Activated CD8-positive, alpha-beta memory T cell treated with anti-CD3 and anti-CD28 coated beads for 48 hours (primary cell): ENCODE data around the gene SLC7A14.

Experiments
- DNase-seq, 3 experiments: peaks; one replicate each; pipeline ENCODE4 v3.0.0-alpha.2; 2020; ENCODE audit warnings: low read depth in 2 of 3, low spot score in 2 of 3

SLC7A14 gene

GRCh38 chr3:170585937-170586310 is at the start of gene SLC7A14:
TSS of gene SLC7A14 (minus strand) at chr3:170586075. CDS start at chr3:170526936, 59,139 bp downstream.
- DNase-seq = no peak

GRCh38 chr3:170635385-170635735 is 49.5 kb upstream of the SLC7A14 start:
- no peak for DNase-seq

GRCh38 chr3:170634663-170635384 is 48.9 kb upstream of the SLC7A14 start:
- no peak for DNase-seq

GRCh38 chr3:170633573-170633972 is 47.7 kb upstream of the SLC7A14 start:
- DNase-seq = no peak

GRCh38 chr3:170632780-170633179 is 46.9 kb upstream of the SLC7A14 start:
- DNase-seq = no peak

GRCh38 chr3:170631755-170632488 is 46.0 kb upstream of the SLC7A14 start:
- DNase-seq = no peak

- DNase-seq = no peak
Observed at GRCh38 chr3:170623524-170623923, 37.6 kb upstream of the SLC7A14 start.

GRCh38 chr3:170622369-170623159 is 36.7 kb upstream of the SLC7A14 start:
- DNase-seq = no peak

GRCh38 chr3:170621256-170621655 is 35.4 kb upstream of the SLC7A14 start:
- DNase-seq = no peak

- DNase-seq = no peak
Observed at GRCh38 chr3:170614214-170614966, 28.5 kb upstream of the SLC7A14 start.

- no peak for DNase-seq
Observed at GRCh38 chr3:170611751-170612150, 25.9 kb upstream of the SLC7A14 start.

- DNase-seq = no peak
Observed at GRCh38 chr3:170610321-170610884, 24.5 kb upstream of the SLC7A14 start.

GRCh38 chr3:170608475-170608874 is 22.6 kb upstream of the SLC7A14 start:
- DNase-seq = no peak

GRCh38 chr3:170606675-170607074 is 20.8 kb upstream of the SLC7A14 start:
- no peak for DNase-seq

- no peak for DNase-seq
Observed at GRCh38 chr3:170605490-170605889, 19.6 kb upstream of the SLC7A14 start.

- no peak for DNase-seq
Observed at GRCh38 chr3:170603770-170604510, 18.1 kb upstream of the SLC7A14 start.

- DNase-seq = no peak
Observed at GRCh38 chr3:170602556-170602955, 16.7 kb upstream of the SLC7A14 start.

GRCh38 chr3:170600005-170600624 is 14.2 kb upstream of the SLC7A14 start:
- no peak for DNase-seq

GRCh38 chr3:170599091-170599490 is 13.2 kb upstream of the SLC7A14 start:
- no peak for DNase-seq

- DNase-seq = no peak
Observed at GRCh38 chr3:170598091-170598502, 12.2 kb upstream of the SLC7A14 start.
